Keratinocyte (primary cell): Measurements from ENCODE around the gene AIG1. TPM values are rescaled to one million over a fixed set of nuclear protein-coding genes. Genes with fewer than 3 reads are reported as not detected.

Source experiments
- DNase-seq: peaks from one replicate; pipeline ENCODE4 v3.0.0-alpha.2; 2011; ENCODE audit warnings: low read depth, missing footprints, low spot score
- FAIRE-seq: peaks from 2 replicates; lab custom pipeline; 2011; peaks lifted over from hg19 to GRCh38; lab: Jason Lieb, UNC
- H2AFZ ChIP-seq: 2 replicates; pipeline ENCODE4 v1.6.0; 2012; ENCODE audit warnings: low read length, control low read depth, inconsistent platforms; ENCODE audit not compliant: control insufficient read depth
- H3K27ac ChIP-seq: 2 replicates; pipeline ENCODE4 v1.5.1; 2011; ENCODE audit warnings: low read length; ENCODE audit not compliant: control insufficient read depth, insufficient read depth
- H3K27me3 ChIP-seq: 3 replicates; pipeline ENCODE4 v1.6.0; 2011; ENCODE audit warnings: low read length; ENCODE audit not compliant: control insufficient read depth, insufficient read depth; ENCODE audit errors: extremely low read depth
- H3K36me3 ChIP-seq, 2 experiments: 2 replicates in 1 of 2; 3 replicates in 1 of 2; pipeline ENCODE4 v1.5.1; 2011; ENCODE audit warnings: low read length in 2 of 2, mild to moderate bottlenecking in 1 of 2; ENCODE audit not compliant: control insufficient read depth in 2 of 2, insufficient read depth in 2 of 2; ENCODE audit errors: extremely low read depth in 1 of 2
- H3K4me1 ChIP-seq: 3 replicates; pipeline ENCODE4 v1.5.1; 2011; ENCODE audit warnings: low read length; ENCODE audit not compliant: control insufficient read depth, insufficient read depth; ENCODE audit errors: extremely low read depth
- H3K4me2 ChIP-seq: 3 replicates; pipeline ENCODE4 v1.6.0; 2011; ENCODE audit warnings: low read depth, low read length; ENCODE audit not compliant: control insufficient read depth, insufficient read depth; ENCODE audit errors: extremely low read depth
- H3K4me3 ChIP-seq, 3 experiments: fragments of 200-600 bp in 1 of 3; sonication (generic) in 1 of 3; 2 replicates in 2 of 3; 3 replicates in 1 of 3; pipeline ENCODE4 v1.5.1; 2011 to 2016; ENCODE audit warnings: low read length in 3 of 3, mild to moderate bottlenecking in 3 of 3, control low read depth in 2 of 3, inconsistent platforms in 1 of 3, low read depth in 1 of 3, mixed read lengths in 1 of 3, mixed run types in 1 of 3, moderate library complexity in 1 of 3; ENCODE audit not compliant: control insufficient read depth in 2 of 3, insufficient read depth in 2 of 3; ENCODE audit errors: extremely low read depth in 1 of 3
- H3K79me2 ChIP-seq: 2 replicates; pipeline ENCODE4 v1.6.0; 2012; ENCODE audit warnings: low read length; ENCODE audit not compliant: control insufficient read depth, insufficient read depth
- H3K9ac ChIP-seq: 3 replicates; pipeline ENCODE4 v1.6.0; 2011; ENCODE audit warnings: low read length; ENCODE audit not compliant: control insufficient read depth, insufficient read depth; ENCODE audit errors: extremely low read depth
- H3K9me1 ChIP-seq: 3 replicates; pipeline ENCODE4 v1.6.0; 2011; ENCODE audit warnings: low read length; ENCODE audit not compliant: control insufficient read depth, insufficient read depth; ENCODE audit errors: extremely low read depth
- H3K9me3 ChIP-seq: 2 replicates; pipeline ENCODE4 v1.5.1; 2012; ENCODE audit warnings: low read depth, low read length; ENCODE audit not compliant: control insufficient read depth
- H4K20me1 ChIP-seq: 3 replicates; pipeline ENCODE4 v1.6.0; 2011; ENCODE audit warnings: low read length; ENCODE audit not compliant: control insufficient read depth, insufficient read depth; ENCODE audit errors: extremely low read depth
- EZH2 ChIP-seq: IDR thresholded peaks from one replicate; pipeline ENCODE4 v1.6.1; 2012; ENCODE audit warnings: inconsistent platforms, mild to moderate bottlenecking, low read length, moderate library complexity
- dilution Hi-C: fragments of 300-500 bp; cut with MboI; formaldehyde crosslinking; loops from one replicate; pipeline ENCODE4 v1.7.0; 2020; ENCODE audit warnings: low sequenced_read_pairs; ENCODE audit not compliant: extremely low pct_ligation_motif_present
- polyA plus RNA-seq, 5 experiments: library from polyadenylated mRNA; depleted of rRNA in 3 of 5; stranded (reverse) in 3 of 5; stranded (forward) in 1 of 5; unstranded in 1 of 5; fragments of >200 nt; gene quantifications; 1 replicate in 1 of 5; 2 replicates in 3 of 5; 3 replicates in 1 of 5; pipeline versions ENCODE4 v1.2.1 to v1.2.3, GENCODE V29; 2011 to 2012; ENCODE audit warnings: missing spikeins in 2 of 5, low read depth in 1 of 5, low replicate concordance in 1 of 5
- TF ChIP-seq, protein P1 (sequence below), 3 experiments: IDR thresholded peaks in 1 of 3; conservative IDR thresholded peaks in 1 of 3; optimal IDR thresholded peaks in 1 of 3; 2 replicates in 2 of 3; 3 replicates in 1 of 3; pipeline versions ENCODE3 to v1.5.1; 2011; ENCODE audit warnings: low read length in 3 of 3, mild to moderate bottlenecking in 3 of 3, moderate library complexity in 2 of 3, control low read depth in 1 of 3, inconsistent platforms in 1 of 3; ENCODE audit not compliant: insufficient read depth in 2 of 3; ENCODE audit errors: extremely low read depth in 1 of 3

The AIG1 gene
- polyA plus RNA-seq, 1 donor (not counting 4 experiments of a cell fraction or from before 2014, with no cell fraction given), result 77.1 TPM

DNA sequence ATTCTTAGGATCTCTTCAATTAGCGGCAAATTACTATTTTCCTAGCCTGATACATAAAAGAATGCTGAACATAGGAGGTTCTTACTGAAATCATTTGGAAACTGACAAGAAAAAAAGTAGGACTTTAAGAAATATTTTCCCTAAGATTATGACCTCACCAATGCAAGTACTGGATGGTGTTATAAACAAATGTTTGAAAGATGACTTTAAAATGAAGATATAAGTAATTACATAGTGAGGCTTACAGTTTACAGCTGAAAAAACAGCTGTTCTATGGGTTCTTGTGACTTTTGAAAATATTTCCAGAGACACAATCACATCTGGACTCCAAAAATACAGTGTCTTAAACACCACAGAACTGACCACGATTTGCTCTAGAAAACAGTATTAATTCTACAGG, 324.9 kb downstream of the AIG1 start:
- TF ChIP-seq, protein P1, sequence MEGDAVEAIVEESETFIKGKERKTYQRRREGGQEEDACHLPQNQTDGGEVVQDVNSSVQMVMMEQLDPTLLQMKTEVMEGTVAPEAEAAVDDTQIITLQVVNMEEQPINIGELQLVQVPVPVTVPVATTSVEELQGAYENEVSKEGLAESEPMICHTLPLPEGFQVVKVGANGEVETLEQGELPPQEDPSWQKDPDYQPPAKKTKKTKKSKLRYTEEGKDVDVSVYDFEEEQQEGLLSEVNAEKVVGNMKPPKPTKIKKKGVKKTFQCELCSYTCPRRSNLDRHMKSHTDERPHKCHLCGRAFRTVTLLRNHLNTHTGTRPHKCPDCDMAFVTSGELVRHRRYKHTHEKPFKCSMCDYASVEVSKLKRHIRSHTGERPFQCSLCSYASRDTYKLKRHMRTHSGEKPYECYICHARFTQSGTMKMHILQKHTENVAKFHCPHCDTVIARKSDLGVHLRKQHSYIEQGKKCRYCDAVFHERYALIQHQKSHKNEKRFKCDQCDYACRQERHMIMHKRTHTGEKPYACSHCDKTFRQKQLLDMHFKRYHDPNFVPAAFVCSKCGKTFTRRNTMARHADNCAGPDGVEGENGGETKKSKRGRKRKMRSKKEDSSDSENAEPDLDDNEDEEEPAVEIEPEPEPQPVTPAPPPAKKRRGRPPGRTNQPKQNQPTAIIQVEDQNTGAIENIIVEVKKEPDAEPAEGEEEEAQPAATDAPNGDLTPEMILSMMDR (optimal IDR thresholded peaks at IDR 0.05 in 1 of 3, IDR thresholded peaks at IDR 0.05 in 1 of 3, conservative IDR thresholded peaks at IDR 0.05 in 1 of 3; ENCODE audit: extremely low read depth in 1 of 3, insufficient read depth in 2 of 3, low read length in 3 of 3), result no peak
- TF ChIP-seq EZH2, result no peak
- H3K4me2 ChIP-seq, result no peak overlapping the region
- no peaks in the 10 kb centered on the region for H3K4me1 ChIP-seq
- no peaks in the 10 kb centered on the region for H3K36me3 ChIP-seq
- no peaks in the 10 kb centered on the region for H3K9me1 ChIP-seq
- DNase-seq, result no peak
- no peaks in the 10 kb centered on the region for H3K27me3 ChIP-seq
- H2AFZ ChIP-seq, result no peak overlapping the region
- no peak overlapping the region for H3K27ac ChIP-seq
- dilution Hi-C loops, result no loop called here
- no peaks in the 10 kb centered on the region for H4K20me1 ChIP-seq
- H3K9ac ChIP-seq, result no peak overlapping the region
- H3K9me3 ChIP-seq, result no peaks in the 10 kb centered on the region
- no peaks in the 10 kb centered on the region for H3K79me2 ChIP-seq
- no peak for FAIRE-seq
- no peak overlapping the region for H3K4me3 ChIP-seq

DNA sequence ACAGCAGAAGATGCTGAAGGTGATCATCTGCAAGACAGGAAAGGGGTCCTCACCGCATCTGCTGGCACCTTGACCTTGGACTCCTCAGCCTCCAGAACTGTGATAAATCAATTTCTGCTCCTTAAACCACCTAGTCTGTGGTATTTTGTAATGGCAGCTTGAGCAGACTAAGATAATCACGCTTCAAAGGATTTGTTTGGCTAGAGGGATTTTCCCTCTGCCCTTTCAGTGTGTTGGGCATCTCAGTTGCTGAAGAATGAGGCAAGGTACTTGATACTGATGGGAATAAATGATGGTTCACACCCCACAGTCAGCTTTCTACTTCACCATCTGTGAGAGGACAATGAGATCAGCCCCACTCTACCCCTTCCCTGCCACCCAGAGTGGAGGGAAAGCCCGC, 329.6 kb downstream of the AIG1 start:
- H3K27ac ChIP-seq, result no peak overlapping the region
- TF ChIP-seq EZH2, result no peak
- TF ChIP-seq, protein P1 (optimal IDR thresholded peaks at IDR 0.05 in 1 of 3, IDR thresholded peaks at IDR 0.05 in 1 of 3, conservative IDR thresholded peaks at IDR 0.05 in 1 of 3; ENCODE audit: extremely low read depth in 1 of 3, insufficient read depth in 2 of 3, low read length in 3 of 3), result no peak
- H3K27me3 ChIP-seq, result no peaks in the 10 kb centered on the region
- H4K20me1 ChIP-seq, result no peaks in the 10 kb centered on the region
- FAIRE-seq, result no peak
- H2AFZ ChIP-seq, result no peak overlapping the region
- H3K36me3 ChIP-seq, result no peaks in the 10 kb centered on the region
- no peaks in the 10 kb centered on the region for H3K9me1 ChIP-seq
- no peak for DNase-seq
- no peak overlapping the region for H3K4me3 ChIP-seq
- dilution Hi-C loops, result no loop called here
- H3K4me2 ChIP-seq, result no peak overlapping the region
- no peak overlapping the region for H3K9ac ChIP-seq
- H3K4me1 ChIP-seq, result no peaks in the 10 kb centered on the region
- H3K79me2 ChIP-seq, result no peaks in the 10 kb centered on the region
- H3K9me3 ChIP-seq, result no peaks in the 10 kb centered on the region

Other genes with a start within 250 kb of the AIG1 start
- 5.9 to 8.9 TPM (median 6.5 TPM) in 3 replicates for gene HIVEP2, start 115.7 kb upstream of the AIG1 start, polyA plus RNA-seq